ENCODE results near the gene TNNI2. TPM values are rescaled to one million over a fixed set of nuclear protein-coding genes. Genes with fewer than 3 reads are reported as not detected.
"Not testable (repeated sequence)": the region's sequence is repeated elsewhere in the genome, so short reads cannot be mapped to it uniquely, and the experiment has no call there.

The TNNI2 gene
- total RNA-seq, 4 donors from 2014 or later, result 1,499 to 3,728 (median 2,254) TPM

- Histone ChIP-seq H3K36me3 (no peaks in the 10 kb centered on the region), H3K9me3 (no peaks in the 10 kb centered on the region), H3K4me3 (no peak overlapping the region), H3K27me3 (peaks cover 0 to 20% (median 12%) of the 10 kb centered on the region in 3 donors), H3K27ac (no peak overlapping the region), H3K4me1 (no peaks in the 10 kb centered on the region)
- no peak for ATAC-seq
- no peak for DNase-seq
- in situ Hi-C loops (cut with MboI; ENCODE audit: low sequenced_read_pairs in 4 of 4), result no loop called here
- TF ChIP-seq POLR2A (IDR thresholded peaks at IDR 0.05) (no peak), CTCF (IDR thresholded peaks at IDR 0.05 in 4 of 5, conservative IDR thresholded peaks at IDR 0.05 in 1 of 5) (no peak)
- intact Hi-C loops (cut with DNase I; ENCODE audit: low total_unique reads), result no loop called here
Measured at GRCh38 chr11:1796413-1797011, 42.3 kb upstream of the TNNI2 start.

GRCh38 chr11:1797391-1798125 lies 41.2 kb upstream of the TNNI2 start:
- peaks cover 4 to 19% (median 12%) of the 10 kb centered on the region in 3 donors for H3K27me3 ChIP-seq
- H3K4me3 ChIP-seq, result no peak overlapping the region
- no peaks in the 10 kb centered on the region for H3K36me3 ChIP-seq
- no peaks in the 10 kb centered on the region for H3K4me1 ChIP-seq
- no peak for ATAC-seq
- no peak overlapping the region for H3K27ac ChIP-seq
- no peak for TF ChIP-seq CTCF (IDR thresholded peaks at IDR 0.05 in 4 of 5, conservative IDR thresholded peaks at IDR 0.05 in 1 of 5)
- no peak for TF ChIP-seq POLR2A (IDR thresholded peaks at IDR 0.05)
- no peaks in the 10 kb centered on the region for H3K9me3 ChIP-seq
- intact Hi-C loops (cut with DNase I; ENCODE audit: low total_unique reads), result no loop called here
- in situ Hi-C loops (cut with MboI; ENCODE audit: low sequenced_read_pairs in 4 of 4), result no loop called here
- no peak for DNase-seq

- in situ Hi-C loops (cut with MboI; ENCODE audit: low sequenced_read_pairs in 4 of 4), result no loop called here
Measured at GRCh38 chr11:1803246-1803645, 35.5 kb upstream of the TNNI2 start.

GRCh38 chr11:1803835-1804519 lies 34.8 kb upstream of the TNNI2 start:
- H3K4me3 ChIP-seq; H3K9me3 ChIP-seq; H3K36me3 ChIP-seq; H3K27ac ChIP-seq; H3K4me1 ChIP-seq; DNase-seq; in situ Hi-C loops (cut with MboI; ENCODE audit: low sequenced_read_pairs in 4 of 4); ATAC-seq; intact Hi-C loops (cut with DNase I; ENCODE audit: low total_unique reads): not testable (repeated sequence)
- H3K27me3 ChIP-seq, result peaks cover 8 to 11% (median 10%) of the 10 kb centered on the region in 3 donors

More at GRCh38 chr11:1803246-1803645, 35.5 kb upstream of the TNNI2 start:
- Histone ChIP-seq H3K4me3 (no peak overlapping the region), H3K27ac (no peak overlapping the region), H3K4me1 (no peaks in the 10 kb centered on the region), H3K36me3 (no peaks in the 10 kb centered on the region), H3K9me3 (no peaks in the 10 kb centered on the region), H3K27me3 (peaks cover 8 to 11% (median 10%) of the 10 kb centered on the region in 3 donors)
- intact Hi-C loops (cut with DNase I; ENCODE audit: low total_unique reads), result no loop called here
- no peak for ATAC-seq
- DNase-seq, result no peak
- no peak for TF ChIP-seq POLR2A (IDR thresholded peaks at IDR 0.05)
- no peak for TF ChIP-seq CTCF (IDR thresholded peaks at IDR 0.05 in 4 of 5, conservative IDR thresholded peaks at IDR 0.05 in 1 of 5)

GRCh38 chr11:1805525-1805924 lies 33.3 kb upstream of the TNNI2 start:
- peaks cover 7 to 11% (median 8%) of the 10 kb centered on the region in 3 donors for H3K27me3 ChIP-seq
- in situ Hi-C loops (cut with MboI; ENCODE audit: low sequenced_read_pairs in 4 of 4) (no loop called here), intact Hi-C loops (cut with DNase I; ENCODE audit: low total_unique reads) (no loop called here)
- ATAC-seq, result no peak
- no peaks in the 10 kb centered on the region for H3K4me1 ChIP-seq
- H3K27ac ChIP-seq, result no peak overlapping the region
- no peak overlapping the region for H3K4me3 ChIP-seq
- H3K36me3 ChIP-seq, result no peaks in the 10 kb centered on the region
- DNase-seq, result no peak
- no peaks in the 10 kb centered on the region for H3K9me3 ChIP-seq
- no peak for TF ChIP-seq CTCF (IDR thresholded peaks at IDR 0.05 in 4 of 5, conservative IDR thresholded peaks at IDR 0.05 in 1 of 5)
- TF ChIP-seq POLR2A (IDR thresholded peaks at IDR 0.05), result no peak

Data from gastrocnemius medialis (tissue), 4 donors.